IMR-90 (cell line): ENCODE results near the gene SGTB.

Source experiments
- BHLHE40 ChIP-seq: fragments of 150-350 bp; IDR thresholded peaks from 2 replicates; pipeline ENCODE4 v1.6.1; 2016; ENCODE audit warnings: mild to moderate bottlenecking, low read depth, low read length
- CEBPB ChIP-seq: IDR thresholded peaks from 2 replicates; pipeline ENCODE4 v1.6.1; 2012; ENCODE audit warnings: low read depth, low read length, improper control_type of control experiment
- CHD1 ChIP-seq: IDR thresholded peaks from 2 replicates; pipeline ENCODE4 v1.6.1; 2012; ENCODE audit warnings: low read depth, low read length, improper control_type of control experiment
- FOS ChIP-seq: fragments of 150-350 bp; IDR thresholded peaks from 2 replicates; pipeline ENCODE4 v1.6.1; 2016; ENCODE audit warnings: low read depth, low read length
- MAFK ChIP-seq: IDR thresholded peaks from 2 replicates; pipeline ENCODE4 v1.6.1; 2012; ENCODE audit warnings: low read depth, low read length, improper control_type of control experiment
- MXI1 ChIP-seq: IDR thresholded peaks from 2 replicates; pipeline ENCODE4 v1.6.1; 2012; ENCODE audit warnings: low read depth, mild to moderate bottlenecking, low read length, moderate library complexity, borderline replicate concordance
- NFE2L2 ChIP-seq: fragments of 150-350 bp; IDR thresholded peaks from 2 replicates; pipeline ENCODE4 v1.6.1; 2016; ENCODE audit warnings: low read depth, mild to moderate bottlenecking, low read length
- POLR2A ChIP-seq: IDR thresholded peaks from 2 replicates; pipeline ENCODE4 v1.6.1; 2012; ENCODE audit warnings: mild to moderate bottlenecking, low read depth, low read length
- RAD21 ChIP-seq: IDR thresholded peaks from 2 replicates; pipeline ENCODE4 v1.6.1; 2012; ENCODE audit warnings: low read length, improper control_type of control experiment
- RCOR1 ChIP-seq: IDR thresholded peaks from 2 replicates; pipeline ENCODE4 v1.6.1; 2012; ENCODE audit warnings: mild to moderate bottlenecking, low read length, improper control_type of control experiment; ENCODE audit not compliant: insufficient replicate concordance
- RFX5 ChIP-seq: IDR thresholded peaks from 2 replicates; pipeline ENCODE4 v1.8.0; 2012; ENCODE audit warnings: low read depth, mild to moderate bottlenecking, low read length, moderate library complexity
- SMC3 ChIP-seq: fragments of 150-350 bp; IDR thresholded peaks from 2 replicates; pipeline ENCODE4 v1.6.1; 2016; ENCODE audit warnings: low read depth, mild to moderate bottlenecking, antibody characterized with exemption, low read length, moderate library complexity
- USF2 ChIP-seq: fragments of 150-350 bp; IDR thresholded peaks from 2 replicates; pipeline ENCODE4 v1.6.1; 2017; ENCODE audit warnings: mild to moderate bottlenecking, antibody characterized with exemption, low read length, low read depth
- TF ChIP-seq, protein P1 (sequence below): conservative IDR thresholded peaks from 2 replicates; pipeline ENCODE4 v1.5.1; 2012; ENCODE audit warnings: mild to moderate bottlenecking, low read depth, low read length, improper control_type of control experiment

- TF ChIP-seq MXI1: no peak
- no peak for TF ChIP-seq CEBPB
- TF ChIP-seq, protein P1, sequence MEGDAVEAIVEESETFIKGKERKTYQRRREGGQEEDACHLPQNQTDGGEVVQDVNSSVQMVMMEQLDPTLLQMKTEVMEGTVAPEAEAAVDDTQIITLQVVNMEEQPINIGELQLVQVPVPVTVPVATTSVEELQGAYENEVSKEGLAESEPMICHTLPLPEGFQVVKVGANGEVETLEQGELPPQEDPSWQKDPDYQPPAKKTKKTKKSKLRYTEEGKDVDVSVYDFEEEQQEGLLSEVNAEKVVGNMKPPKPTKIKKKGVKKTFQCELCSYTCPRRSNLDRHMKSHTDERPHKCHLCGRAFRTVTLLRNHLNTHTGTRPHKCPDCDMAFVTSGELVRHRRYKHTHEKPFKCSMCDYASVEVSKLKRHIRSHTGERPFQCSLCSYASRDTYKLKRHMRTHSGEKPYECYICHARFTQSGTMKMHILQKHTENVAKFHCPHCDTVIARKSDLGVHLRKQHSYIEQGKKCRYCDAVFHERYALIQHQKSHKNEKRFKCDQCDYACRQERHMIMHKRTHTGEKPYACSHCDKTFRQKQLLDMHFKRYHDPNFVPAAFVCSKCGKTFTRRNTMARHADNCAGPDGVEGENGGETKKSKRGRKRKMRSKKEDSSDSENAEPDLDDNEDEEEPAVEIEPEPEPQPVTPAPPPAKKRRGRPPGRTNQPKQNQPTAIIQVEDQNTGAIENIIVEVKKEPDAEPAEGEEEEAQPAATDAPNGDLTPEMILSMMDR: no peak
- no peak for TF ChIP-seq RAD21
- TF ChIP-seq USF2: no peak
- no peak for TF ChIP-seq POLR2A
- TF ChIP-seq BHLHE40: no peak
- TF ChIP-seq RCOR1: no peak
- TF ChIP-seq CHD1: no peak
- no peak for TF ChIP-seq RFX5
- no peak for TF ChIP-seq NFE2L2
- no peak for TF ChIP-seq FOS
- TF ChIP-seq SMC3: no peak
- no peak for TF ChIP-seq MAFK
Measured at GRCh38 chr5:65762234-65762633, 40.3 kb upstream of the SGTB start.
